ENCODE results near the gene IPCEF1.
A peak's percentile ranks its signal among the peaks of the same experiment; 100 is the strongest.

IPCEF1 gene

GRCh38 chr6:154266560-154267099, 90.0 kb downstream of the IPCEF1 start:
- H3K4me3 ChIP-seq (ENCODE audit: low read depth, low read length), result no peak overlapping the region
- H3K27ac ChIP-seq (ENCODE audit: low read depth, low read length), result no peak overlapping the region
- peaks cover 8% of the 10 kb centered on the region; the same call in 1 of the 2 replicates for H3K9me3 ChIP-seq (ENCODE audit: control insufficient read depth, insufficient read depth, low read length)
- no peaks in the 10 kb centered on the region for H3K27me3 ChIP-seq (ENCODE audit: control insufficient read depth, insufficient read depth, low read length)
- no peaks in the 10 kb centered on the region for H3K4me1 ChIP-seq (ENCODE audit: control insufficient read depth, insufficient read depth, low read length)
- no peaks in the 10 kb centered on the region for H3K36me3 ChIP-seq (ENCODE audit: control insufficient read depth, insufficient read depth, low read length)
- no peak overlapping the region for H3K9ac ChIP-seq (ENCODE audit: low read depth, low read length)

GRCh38 chr6:154261688-154262397, 94.8 kb downstream of the IPCEF1 start:
- Histone ChIP-seq H3K4me1 (ENCODE audit: control insufficient read depth, insufficient read depth, low read length) (no peaks in the 10 kb centered on the region), H3K4me3 (ENCODE audit: low read depth, low read length) (no peak overlapping the region), H3K9ac (ENCODE audit: low read depth, low read length) (no peak overlapping the region), H3K36me3 (ENCODE audit: control insufficient read depth, insufficient read depth, low read length) (no peaks in the 10 kb centered on the region), H3K9me3 (ENCODE audit: control insufficient read depth, insufficient read depth, low read length) (peaks cover 8% of the 10 kb centered on the region; the same call in 1 of the 2 replicates), H3K27ac (ENCODE audit: low read depth, low read length) (no peak overlapping the region), H3K27me3 (ENCODE audit: control insufficient read depth, insufficient read depth, low read length) (no peaks in the 10 kb centered on the region)

GRCh38 chr6:154258064-154258757, 98.4 kb downstream of the IPCEF1 start:
- no peaks in the 10 kb centered on the region; the same call in 1 of the 2 replicates for H3K9me3 ChIP-seq (ENCODE audit: control insufficient read depth, insufficient read depth, low read length)
- no peak overlapping the region for H3K27ac ChIP-seq (ENCODE audit: low read depth, low read length)
- H3K4me1 ChIP-seq (ENCODE audit: control insufficient read depth, insufficient read depth, low read length), result no peaks in the 10 kb centered on the region
- no peak overlapping the region for H3K9ac ChIP-seq (ENCODE audit: low read depth, low read length)
- no peak overlapping the region for H3K4me3 ChIP-seq (ENCODE audit: low read depth, low read length)
- no peaks in the 10 kb centered on the region for H3K36me3 ChIP-seq (ENCODE audit: control insufficient read depth, insufficient read depth, low read length)
- H3K27me3 ChIP-seq (ENCODE audit: control insufficient read depth, insufficient read depth, low read length), result no peaks in the 10 kb centered on the region

- Histone ChIP-seq H3K27ac (ENCODE audit: low read depth, low read length) (no peak overlapping the region), H3K4me1 (ENCODE audit: control insufficient read depth, insufficient read depth, low read length) (no peaks in the 10 kb centered on the region), H3K36me3 (ENCODE audit: control insufficient read depth, insufficient read depth, low read length) (no peaks in the 10 kb centered on the region), H3K9me3 (ENCODE audit: control insufficient read depth, insufficient read depth, low read length) (no peaks in the 10 kb centered on the region; the same call in 1 of the 2 replicates), H3K4me3 (ENCODE audit: low read depth, low read length) (no peak overlapping the region), H3K9ac (ENCODE audit: low read depth, low read length) (no peak overlapping the region), H3K27me3 (ENCODE audit: control insufficient read depth, insufficient read depth, low read length) (no peaks in the 10 kb centered on the region)
Measured at GRCh38 chr6:154257067-154257466, 99.5 kb downstream of the IPCEF1 start.

- Histone ChIP-seq H3K27me3 (ENCODE audit: control insufficient read depth, insufficient read depth, low read length) (no peaks in the 10 kb centered on the region), H3K36me3 (ENCODE audit: control insufficient read depth, insufficient read depth, low read length) (no peaks in the 10 kb centered on the region), H3K9ac (ENCODE audit: low read depth, low read length) (no peak overlapping the region), H3K4me1 (ENCODE audit: control insufficient read depth, insufficient read depth, low read length) (peaks cover 13% of the 10 kb centered on the region), H3K9me3 (ENCODE audit: control insufficient read depth, insufficient read depth, low read length) (no peaks in the 10 kb centered on the region; the same call in 1 of the 2 replicates), H3K27ac (ENCODE audit: low read depth, low read length) (no peak overlapping the region), H3K4me3 (ENCODE audit: low read depth, low read length) (no peak overlapping the region)
Measured at GRCh38 chr6:154252678-154253077, 103.9 kb downstream of the IPCEF1 start.

- Histone ChIP-seq H3K9ac (ENCODE audit: low read depth, low read length) (no peak overlapping the region), H3K9me3 (ENCODE audit: control insufficient read depth, insufficient read depth, low read length) (no peaks in the 10 kb centered on the region; the same call in 1 of the 2 replicates), H3K27ac (ENCODE audit: low read depth, low read length) (no peak overlapping the region), H3K4me3 (ENCODE audit: low read depth, low read length) (no peak overlapping the region), H3K4me1 (ENCODE audit: control insufficient read depth, insufficient read depth, low read length) (peaks cover 29% of the 10 kb centered on the region), H3K36me3 (ENCODE audit: control insufficient read depth, insufficient read depth, low read length) (no peaks in the 10 kb centered on the region), H3K27me3 (ENCODE audit: control insufficient read depth, insufficient read depth, low read length) (no peaks in the 10 kb centered on the region)
Measured at GRCh38 chr6:154251116-154251515, 105.5 kb downstream of the IPCEF1 start.

- Histone ChIP-seq H3K4me3 (ENCODE audit: low read depth, low read length) (no peak overlapping the region), H3K27ac (ENCODE audit: low read depth, low read length) (no peak overlapping the region), H3K27me3 (ENCODE audit: control insufficient read depth, insufficient read depth, low read length) (no peaks in the 10 kb centered on the region), H3K36me3 (ENCODE audit: control insufficient read depth, insufficient read depth, low read length) (no peaks in the 10 kb centered on the region), H3K9ac (ENCODE audit: low read depth, low read length) (no peak overlapping the region), H3K4me1 (ENCODE audit: control insufficient read depth, insufficient read depth, low read length) (peaks cover 35% of the 10 kb centered on the region), H3K9me3 (ENCODE audit: control insufficient read depth, insufficient read depth, low read length) (no peaks in the 10 kb centered on the region)
Measured at GRCh38 chr6:154249499-154250298, 106.9 kb downstream of the IPCEF1 start.

GRCh38 chr6:154247119-154247861, 109.3 kb downstream of the IPCEF1 start:
- H3K9ac ChIP-seq (ENCODE audit: low read depth, low read length), result peak overlapping the region; percentile 49

GRCh38 chr6:154246723-154247118, 109.9 kb downstream of the IPCEF1 start:
- Histone ChIP-seq H3K9me3 (ENCODE audit: control insufficient read depth, insufficient read depth, low read length) (no peaks in the 10 kb centered on the region), H3K27me3 (ENCODE audit: control insufficient read depth, insufficient read depth, low read length) (no peaks in the 10 kb centered on the region), H3K4me1 (ENCODE audit: control insufficient read depth, insufficient read depth, low read length) (peaks cover 45% of the 10 kb centered on the region), H3K36me3 (ENCODE audit: control insufficient read depth, insufficient read depth, low read length) (no peaks in the 10 kb centered on the region), H3K4me3 (ENCODE audit: low read depth, low read length) (peak overlapping the region; percentile 47), H3K27ac (ENCODE audit: low read depth, low read length) (peak overlapping the region; percentile 78), H3K9ac (ENCODE audit: low read depth, low read length) (peak overlapping the region; percentile 49; the same call in 1 of the 2 replicates)

More at GRCh38 chr6:154247119-154247861, 109.3 kb downstream of the IPCEF1 start:
- H3K4me1 ChIP-seq (ENCODE audit: control insufficient read depth, insufficient read depth, low read length), result peaks cover 45% of the 10 kb centered on the region
- H3K4me3 ChIP-seq (ENCODE audit: low read depth, low read length), result peak overlapping the region; percentile 47
- no peaks in the 10 kb centered on the region for H3K9me3 ChIP-seq (ENCODE audit: control insufficient read depth, insufficient read depth, low read length)
- no peaks in the 10 kb centered on the region for H3K27me3 ChIP-seq (ENCODE audit: control insufficient read depth, insufficient read depth, low read length)
- no peaks in the 10 kb centered on the region for H3K36me3 ChIP-seq (ENCODE audit: control insufficient read depth, insufficient read depth, low read length)
- H3K27ac ChIP-seq (ENCODE audit: low read depth, low read length), result peak overlapping the region; percentile 78

- no peak overlapping the region for H3K4me3 ChIP-seq (ENCODE audit: low read depth, low read length)
Measured at GRCh38 chr6:154245506-154245905, 111.1 kb downstream of the IPCEF1 start.

More at GRCh38 chr6:154245506-154245905, 111.1 kb downstream of the IPCEF1 start:
- Histone ChIP-seq H3K36me3 (ENCODE audit: control insufficient read depth, insufficient read depth, low read length) (no peaks in the 10 kb centered on the region), H3K4me1 (ENCODE audit: control insufficient read depth, insufficient read depth, low read length) (peaks cover 45% of the 10 kb centered on the region), H3K27ac (ENCODE audit: low read depth, low read length) (no peak overlapping the region), H3K9me3 (ENCODE audit: control insufficient read depth, insufficient read depth, low read length) (no peaks in the 10 kb centered on the region), H3K9ac (ENCODE audit: low read depth, low read length) (no peak overlapping the region), H3K27me3 (ENCODE audit: control insufficient read depth, insufficient read depth, low read length) (no peaks in the 10 kb centered on the region)

All from HUES48 (cell line).